Measurements from ENCODE around the gene SCRN1.

GRCh38 chr7:29955075-29955792 is 34.4 kb downstream of the SCRN1 start:
- TF ChIP-seq, protein P1, sequence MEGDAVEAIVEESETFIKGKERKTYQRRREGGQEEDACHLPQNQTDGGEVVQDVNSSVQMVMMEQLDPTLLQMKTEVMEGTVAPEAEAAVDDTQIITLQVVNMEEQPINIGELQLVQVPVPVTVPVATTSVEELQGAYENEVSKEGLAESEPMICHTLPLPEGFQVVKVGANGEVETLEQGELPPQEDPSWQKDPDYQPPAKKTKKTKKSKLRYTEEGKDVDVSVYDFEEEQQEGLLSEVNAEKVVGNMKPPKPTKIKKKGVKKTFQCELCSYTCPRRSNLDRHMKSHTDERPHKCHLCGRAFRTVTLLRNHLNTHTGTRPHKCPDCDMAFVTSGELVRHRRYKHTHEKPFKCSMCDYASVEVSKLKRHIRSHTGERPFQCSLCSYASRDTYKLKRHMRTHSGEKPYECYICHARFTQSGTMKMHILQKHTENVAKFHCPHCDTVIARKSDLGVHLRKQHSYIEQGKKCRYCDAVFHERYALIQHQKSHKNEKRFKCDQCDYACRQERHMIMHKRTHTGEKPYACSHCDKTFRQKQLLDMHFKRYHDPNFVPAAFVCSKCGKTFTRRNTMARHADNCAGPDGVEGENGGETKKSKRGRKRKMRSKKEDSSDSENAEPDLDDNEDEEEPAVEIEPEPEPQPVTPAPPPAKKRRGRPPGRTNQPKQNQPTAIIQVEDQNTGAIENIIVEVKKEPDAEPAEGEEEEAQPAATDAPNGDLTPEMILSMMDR (IDR thresholded peaks at IDR 0.05) = no peak
- no peak for TF ChIP-seq POLR2A (IDR thresholded peaks at IDR 0.05)
